GM12878 (cell line): Measurements from ENCODE around the gene KRTAP19-4. TPM values are rescaled to one million over a fixed set of nuclear protein-coding genes. Genes with fewer than 3 reads are reported as not detected.

ENCODE experiments used
- ATAC-seq: fragments of 200-7000 bp; cut with Tn5 transposase; 3 replicates; pipeline ENCODE4 v1.9.1; 2020; ENCODE audit warnings: mild to moderate bottlenecking, moderate library complexity
- BruUV-seq: library from RNA; stranded (reverse); fragments of 400-500 nt; replicated peaks from 2 replicates; lab custom pipeline; 2021; lab: Mats Ljungman, UMichigan
- CTCF ChIA-PET: fragments of 300-600 bp; sonication (Branson Sonifier 250); formaldehyde crosslinking; extraction: SDS; loops from one replicate; lab custom pipeline; 2021; ENCODE audit warnings: inconsistent platforms; lab: Yijun Ruan, JAX
- POLR2A ChIA-PET: fragments of 350-600 bp; formaldehyde crosslinking; extraction: SDS; loops from one replicate; lab custom pipeline; 2021; ENCODE audit warnings: inconsistent platforms; lab: Charles Lee
- RAD21 ChIA-PET: fragments of 300-600 bp; sonication (Branson Sonifier 250); formaldehyde crosslinking; loops from one replicate; lab custom pipeline; 2023; ENCODE audit warnings: antibody characterized with exemption; ENCODE audit not compliant: unreplicated experiment; lab: Charles Lee
- SMC1A ChIA-PET: fragments of 300-600 bp; sonication (Branson Sonifier 250); formaldehyde crosslinking; loops from one replicate; lab custom pipeline; 2023; ENCODE audit not compliant: unreplicated experiment, uncharacterized antibody; lab: Charles Lee
- DNase-seq: peaks from one replicate; pipeline ENCODE4 v3.0.0-alpha.2; 2011; ENCODE audit warnings: low read depth, low spot score
- FAIRE-seq: peaks from 3 replicates; lab custom pipeline; 2011; peaks lifted over from hg19 to GRCh38; lab: Jason Lieb, UNC
- H2AFZ ChIP-seq: 2 replicates; pipeline ENCODE4 v1.6.0; 2011; ENCODE audit warnings: low read depth, low read length, control low read depth; ENCODE audit not compliant: control insufficient read depth
- H3K27ac ChIP-seq: 2 replicates; pipeline ENCODE4 v1.5.1; 2011; ENCODE audit warnings: control low read depth; ENCODE audit not compliant: control insufficient read depth, insufficient read depth
- H3K27me3 ChIP-seq, 2 experiments: replicated peaks in 1 of 2; 2 replicates each; pipeline versions ENCODE4 v1.6.0 to v1.6.1; 2011; ENCODE audit warnings: low read length in 1 of 2; ENCODE audit not compliant: control insufficient read depth in 2 of 2, insufficient read depth in 2 of 2
- H3K36me3 ChIP-seq, 2 experiments: 2 replicates each; pipeline ENCODE4 v1.5.1; 2011; ENCODE audit warnings: low read length in 1 of 2; ENCODE audit not compliant: control insufficient read depth in 2 of 2, insufficient read depth in 2 of 2
- H3K4me1 ChIP-seq: 2 replicates; pipeline ENCODE4 v1.6.1; 2011; ENCODE audit warnings: mild to moderate bottlenecking, low read length, moderate library complexity, mixed read lengths; ENCODE audit not compliant: control insufficient read depth, insufficient read depth
- H3K4me2 ChIP-seq: 2 replicates; pipeline ENCODE4 v1.6.0; 2011; ENCODE audit warnings: control low read depth; ENCODE audit not compliant: control insufficient read depth, insufficient read depth
- H3K4me3 ChIP-seq: fragments of 200-600 bp; sonication (generic); 2 replicates; pipeline ENCODE4 v1.5.1; 2016
- H3K79me2 ChIP-seq: 2 replicates; pipeline ENCODE4 v1.6.0; 2011; ENCODE audit warnings: low read length; ENCODE audit not compliant: control insufficient read depth, insufficient read depth
- H3K9ac ChIP-seq: 2 replicates; pipeline ENCODE4 v1.8.0; 2011; ENCODE audit warnings: low read length, control low read depth, mixed read lengths; ENCODE audit not compliant: control insufficient read depth, insufficient read depth
- H3K9me3 ChIP-seq: replicated peaks from 3 replicates; pipeline ENCODE4 v1.5.1; 2011; ENCODE audit warnings: mild to moderate bottlenecking, low read length; ENCODE audit not compliant: control insufficient read depth, insufficient read depth
- H4K20me1 ChIP-seq: 2 replicates; pipeline ENCODE4 v1.6.0; 2011; ENCODE audit not compliant: control insufficient read depth, insufficient read depth
- ASH2L ChIP-seq: fragments of 300-600, 200-600 bp; sonication (generic); IDR thresholded peaks from 2 replicates; pipeline ENCODE4 v1.6.1; 2017; ENCODE audit warnings: low read depth, mild to moderate bottlenecking, borderline replicate concordance
- ATF7 ChIP-seq: fragments of 450-650 bp; IDR thresholded peaks from 2 replicates; pipeline ENCODE4 v1.6.1; 2016; ENCODE audit warnings: low read depth, mild to moderate bottlenecking
- BCLAF1 ChIP-seq: fragments of 450-650 bp; IDR thresholded peaks from 2 replicates; pipeline ENCODE4 v1.6.1; 2017; ENCODE audit warnings: antibody characterized with exemption, mild to moderate bottlenecking, moderate library complexity
- BMI1 ChIP-seq: fragments of 450-650 bp; IDR thresholded peaks from 2 replicates; pipeline ENCODE4 v1.6.1; 2016; ENCODE audit warnings: mild to moderate bottlenecking, moderate library complexity, borderline replicate concordance
- EZH2 ChIP-seq: IDR thresholded peaks from 2 replicates; pipeline ENCODE4 v1.6.1; 2012; ENCODE audit warnings: low read depth, mild to moderate bottlenecking, control low read depth, inconsistent platforms, low read length, borderline replicate concordance; ENCODE audit not compliant: control insufficient read depth
- HDAC2 ChIP-seq: fragments of 200-600 bp; sonication (generic); IDR thresholded peaks from 2 replicates; pipeline ENCODE4 v1.6.1; 2017
- HDGF ChIP-seq: fragments of 450-650 bp; IDR thresholded peaks from 2 replicates; pipeline ENCODE4 v1.6.1; 2016; ENCODE audit warnings: antibody characterized with exemption
- IKZF1 ChIP-seq: fragments of 450-650 bp; conservative IDR thresholded peaks from 2 replicates; pipeline ENCODE4 v1.6.1; 2017; ENCODE audit warnings: antibody characterized with exemption, mild to moderate bottlenecking
- IKZF2 ChIP-seq, 2 experiments: fragments of 450-650 bp; IDR thresholded peaks; 2 replicates each; pipeline ENCODE4 v1.6.1; 2017; ENCODE audit warnings: mild to moderate bottlenecking in 2 of 2, moderate library complexity in 2 of 2
- IRF4 ChIP-seq: IDR thresholded peaks from 2 replicates; pipeline ENCODE4 v1.6.1; 2011; ENCODE audit warnings: low read depth, low read length
- KDM1A ChIP-seq: fragments of 200-600 bp; sonication (generic); IDR thresholded peaks from 2 replicates; pipeline ENCODE4 v1.6.1; 2016; ENCODE audit warnings: borderline replicate concordance
- LARP7 ChIP-seq: fragments of 450-650 bp; IDR thresholded peaks from 2 replicates; pipeline ENCODE4 v1.6.1; 2017; ENCODE audit warnings: mild to moderate bottlenecking
- MTA2 ChIP-seq: fragments of 450-650 bp; IDR thresholded peaks from 2 replicates; pipeline ENCODE4 v1.6.1; 2016; ENCODE audit warnings: low read depth, mild to moderate bottlenecking, moderate library complexity
- MXI1 ChIP-seq: fragments of 150-350 bp; IDR thresholded peaks from 2 replicates; pipeline ENCODE4 v1.6.1; 2011; ENCODE audit warnings: low read depth, mild to moderate bottlenecking, inconsistent platforms, low read length, improper control_type of control experiment
- NFYB ChIP-seq: IDR thresholded peaks from 2 replicates; pipeline ENCODE4 v1.6.1; 2011; ENCODE audit warnings: low read depth, mild to moderate bottlenecking, low read length, improper control_type of control experiment, moderate library complexity; ENCODE audit not compliant: insufficient read depth
- PAX5 ChIP-seq: IDR thresholded peaks from 2 replicates; pipeline ENCODE4 v1.6.1; 2011; ENCODE audit warnings: low read depth, low read length, borderline replicate concordance
- RAD51 ChIP-seq: fragments of 450-650 bp; IDR thresholded peaks from 2 replicates; pipeline ENCODE4 v1.6.1; 2016; ENCODE audit warnings: moderate library complexity, mild to moderate bottlenecking, inconsistent platforms
- TCF7 ChIP-seq: IDR thresholded peaks from 2 replicates; pipeline ENCODE4 v1.6.1; 2014; ENCODE audit warnings: antibody characterized with exemption, borderline replicate concordance
- ZBED1 ChIP-seq: IDR thresholded peaks from 2 replicates; pipeline ENCODE4 v1.6.1; 2016; ENCODE audit warnings: borderline replicate concordance
- ZZZ3 ChIP-seq: IDR thresholded peaks from 2 replicates; pipeline ENCODE4 v1.6.1; 2011; ENCODE audit warnings: low read depth; ENCODE audit not compliant: control insufficient read depth, insufficient read length
- WGBS: methylation state at CpG from one replicate; pipeline ENCODE4 v1.1.6; 2016; ENCODE audit warnings: low lambda C conversion rate; ENCODE audit not compliant: insufficient replicate concordance, insufficient coverage; ENCODE audit errors: missing lambda C conversion rate; 5-methylcytosine and 5-hydroxymethylcytosine counted together
- in situ Hi-C: fragments of 300-500 bp; cut with MboI; formaldehyde crosslinking; loops from 9 replicates; pipeline ENCODE4 v1.14.3; 2018; ENCODE audit warnings: mixed read lengths
- intact Hi-C: fragments of 100-400 bp; cut with micrococcal nuclease; formaldehyde crosslinking; loops from one replicate; pipeline ENCODE4 v1.14.2; 2022; ENCODE audit not compliant: unreplicated experiment
- polyA plus RNA-seq, 11 experiments: library from polyadenylated mRNA; depleted of rRNA in 4 of 11; unstranded in 6 of 11; stranded (reverse) in 5 of 11; fragments of >200 nt; fragmentation: Nextera tagmentation in 4 of 11; fragmentation: Illumina TruSeq in 1 of 11; extraction: Ambion mirVana in 4 of 11; extraction: Trizol in 1 of 11; gene quantifications; 1 replicate in 1 of 11; 2 replicates in 10 of 11; pipeline versions ENCODE4 v1.2.1 to v1.2.3, GENCODE V29; 2011 to 2016; ENCODE audit warnings: inconsistent platforms in 2 of 11, missing spikeins in 2 of 11, low read depth in 1 of 11
- total RNA-seq, 4 experiments: library from RNA; depleted of rRNA in 3 of 4; stranded (reverse); fragments of >200 nt in 3 of 4; fragmentation: Illumina TruSeq in 1 of 4; extraction: Trizol in 1 of 4; gene quantifications; 2 replicates each; pipeline versions ENCODE4 v1.2.1 to v1.2.3, GENCODE V29; 2013 to 2021

The KRTAP19-4 gene
- total and polyA plus RNA-seq, 10 of the 15 experiments (the other 5 are each of a cell fraction or from before 2014, with no cell fraction given), result not detected

- intact Hi-C loops (no loop called here), in situ Hi-C loops (no loop called here)
- no peak for TF ChIP-seq IKZF2 (IDR thresholded peaks at IDR 0.05)
- TF ChIP-seq ZBED1, result no peak
- no peak for TF ChIP-seq BMI1
- TF ChIP-seq MTA2, result no peak
- TF ChIP-seq IKZF1, result no peak
- no peak for TF ChIP-seq ASH2L
- no peak for TF ChIP-seq NFYB
- no peak for TF ChIP-seq BCLAF1
- no peak for TF ChIP-seq MXI1
- no peak for TF ChIP-seq HDGF
- no peak for TF ChIP-seq KDM1A
- TF ChIP-seq EZH2, result no peak
- TF ChIP-seq ATF7, result no peak
- TF ChIP-seq HDAC2, result no peak
- no peak for TF ChIP-seq RAD51
- no peak for TF ChIP-seq PAX5
- no peak for TF ChIP-seq ZZZ3
- no peak for TF ChIP-seq LARP7
- TF ChIP-seq TCF7, result no peak
- TF ChIP-seq IRF4, result no peak
- Histone ChIP-seq H3K79me2 (no peaks in the 10 kb centered on the region), H3K4me1 (no peaks in the 10 kb centered on the region), H4K20me1 (no peaks in the 10 kb centered on the region), H3K9ac (no peak overlapping the region), H3K27ac (no peak overlapping the region), H2AFZ (no peak overlapping the region), H3K27me3 (no peaks in the 10 kb centered on the region), H3K36me3 (no peaks in the 10 kb centered on the region), H3K9me3 (no peaks in the 10 kb centered on the region), H3K4me3 (no peak overlapping the region), H3K4me2 (no peak overlapping the region)
- no TSS peak for BruUV-seq
- ChIA-PET POLR2A (no interaction called here), RAD21 (no interaction called here), CTCF (no interaction called here), SMC1A (no interaction called here)
- DNase-seq (no peak), FAIRE-seq (no peak), ATAC-seq (no peak)
- WGBS, result 0% methylated on average over 1 of the region's 1 CpG
Observed at GRCh38 chr21:30515681-30516080, 18.7 kb upstream of the KRTAP19-4 start.
